IMR-90 (cell line): ENCODE measurements around the gene INPP5E.

Experiments used
- BHLHE40 ChIP-seq: fragments of 150-350 bp; IDR thresholded peaks from 2 replicates; pipeline ENCODE4 v1.6.1; 2016; ENCODE audit warnings: mild to moderate bottlenecking, low read depth, low read length
- CEBPB ChIP-seq: IDR thresholded peaks from 2 replicates; pipeline ENCODE4 v1.6.1; 2012; ENCODE audit warnings: low read depth, low read length, improper control_type of control experiment
- CTCF ChIP-seq: conservative IDR thresholded peaks from 2 replicates; pipeline ENCODE4 v1.5.1; 2012; ENCODE audit warnings: mild to moderate bottlenecking, low read depth, low read length, improper control_type of control experiment
- FOS ChIP-seq: fragments of 150-350 bp; IDR thresholded peaks from 2 replicates; pipeline ENCODE4 v1.6.1; 2016; ENCODE audit warnings: low read depth, low read length
- MAFK ChIP-seq: IDR thresholded peaks from 2 replicates; pipeline ENCODE4 v1.6.1; 2012; ENCODE audit warnings: low read depth, low read length, improper control_type of control experiment
- MAZ ChIP-seq: IDR thresholded peaks from 2 replicates; pipeline ENCODE4 v1.6.1; 2012; ENCODE audit warnings: low read depth, mild to moderate bottlenecking, low read length, improper control_type of control experiment, moderate library complexity, borderline replicate concordance
- MXI1 ChIP-seq: IDR thresholded peaks from 2 replicates; pipeline ENCODE4 v1.6.1; 2012; ENCODE audit warnings: low read depth, mild to moderate bottlenecking, low read length, moderate library complexity, borderline replicate concordance
- POLR2A ChIP-seq: IDR thresholded peaks from 2 replicates; pipeline ENCODE4 v1.6.1; 2012; ENCODE audit warnings: mild to moderate bottlenecking, low read depth, low read length
- RAD21 ChIP-seq: IDR thresholded peaks from 2 replicates; pipeline ENCODE4 v1.6.1; 2012; ENCODE audit warnings: low read length, improper control_type of control experiment
- RCOR1 ChIP-seq: IDR thresholded peaks from 2 replicates; pipeline ENCODE4 v1.6.1; 2012; ENCODE audit warnings: mild to moderate bottlenecking, low read length, improper control_type of control experiment; ENCODE audit not compliant: insufficient replicate concordance
- RFX5 ChIP-seq: IDR thresholded peaks from 2 replicates; pipeline ENCODE4 v1.8.0; 2012; ENCODE audit warnings: low read depth, mild to moderate bottlenecking, low read length, moderate library complexity
- SMC3 ChIP-seq: fragments of 150-350 bp; IDR thresholded peaks from 2 replicates; pipeline ENCODE4 v1.6.1; 2016; ENCODE audit warnings: low read depth, mild to moderate bottlenecking, antibody characterized with exemption, low read length, moderate library complexity
- TF ChIP-seq, protein P1 (sequence below): fragments of 150-350 bp; IDR thresholded peaks from 2 replicates; pipeline ENCODE4 v1.6.1; 2017; ENCODE audit warnings: mild to moderate bottlenecking, antibody characterized with exemption, low read length, low read depth

GRCh38 chr9:136466155-136466541 is 26.5 kb upstream of the INPP5E start:
- TF ChIP-seq CTCF (no peak), RFX5 (no peak), RCOR1 (no peak), POLR2A (no peak), CEBPB (no peak), MAZ (no peak), SMC3 (no peak), FOS (no peak), MAFK (no peak), MXI1 (no peak), RAD21 (no peak), BHLHE40 (no peak)
- TF ChIP-seq, protein P1, sequence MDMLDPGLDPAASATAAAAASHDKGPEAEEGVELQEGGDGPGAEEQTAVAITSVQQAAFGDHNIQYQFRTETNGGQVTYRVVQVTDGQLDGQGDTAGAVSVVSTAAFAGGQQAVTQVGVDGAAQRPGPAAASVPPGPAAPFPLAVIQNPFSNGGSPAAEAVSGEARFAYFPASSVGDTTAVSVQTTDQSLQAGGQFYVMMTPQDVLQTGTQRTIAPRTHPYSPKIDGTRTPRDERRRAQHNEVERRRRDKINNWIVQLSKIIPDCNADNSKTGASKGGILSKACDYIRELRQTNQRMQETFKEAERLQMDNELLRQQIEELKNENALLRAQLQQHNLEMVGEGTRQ = no peak
